NCI-H2029 (cell line): ENCODE results near the gene TNRC6C.
"Not testable (repeated sequence)": the region's sequence is repeated elsewhere in the genome, so short reads cannot be mapped to it uniquely, and the experiment has no call there.

Experiments
- DNase-seq: peaks from one replicate; lab custom pipeline; 2025; lab: John Stamatoyannopoulos, UW

Gene TNRC6C

DNA sequence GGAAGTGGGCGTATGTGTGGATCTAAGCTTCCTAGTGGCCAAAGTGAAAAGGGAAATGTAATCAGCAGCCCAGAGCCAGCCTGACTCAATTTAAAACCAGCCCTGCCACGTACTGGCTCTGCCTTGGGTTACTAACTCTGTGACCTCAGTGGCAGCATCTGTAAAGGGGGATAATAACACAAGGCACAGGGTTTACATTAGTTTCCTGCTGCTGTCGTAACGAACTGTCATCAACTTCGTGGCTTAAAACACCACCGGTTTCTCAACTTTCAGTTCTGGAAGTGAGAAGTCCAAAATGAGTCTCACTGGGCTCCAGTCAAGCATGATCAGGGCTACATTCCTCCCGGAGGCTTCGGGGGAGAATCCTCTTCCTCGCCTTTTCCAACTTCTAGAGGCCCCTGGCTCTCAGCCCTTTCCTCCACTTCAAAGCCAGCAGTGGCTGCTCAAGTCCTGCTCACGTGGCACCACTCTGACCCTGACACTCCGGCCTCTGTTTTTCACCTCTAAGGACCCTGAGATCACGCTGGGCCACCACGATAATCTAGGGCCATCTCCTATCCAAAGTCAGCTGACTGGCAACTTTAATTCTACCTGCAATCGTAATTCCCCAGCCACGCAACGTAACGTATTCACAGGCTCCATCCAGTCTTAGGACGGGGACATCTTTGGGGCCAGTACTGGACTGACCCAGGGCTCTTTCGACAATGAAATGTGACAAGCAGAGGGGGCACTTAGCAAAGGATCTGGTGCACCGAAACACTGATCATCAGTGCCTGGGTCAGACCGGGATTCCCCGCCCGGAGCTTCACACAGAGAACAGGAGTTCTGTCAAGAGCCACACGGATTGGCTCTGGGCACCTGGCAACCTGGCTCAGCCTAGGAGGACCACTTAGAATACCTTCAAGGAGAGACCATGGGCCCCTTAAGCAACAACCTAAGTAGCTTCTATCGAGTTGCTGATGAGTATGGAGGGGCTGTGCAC is 155.6 kb downstream of the TNRC6C start:
- DNase-seq = no peak

DNA sequence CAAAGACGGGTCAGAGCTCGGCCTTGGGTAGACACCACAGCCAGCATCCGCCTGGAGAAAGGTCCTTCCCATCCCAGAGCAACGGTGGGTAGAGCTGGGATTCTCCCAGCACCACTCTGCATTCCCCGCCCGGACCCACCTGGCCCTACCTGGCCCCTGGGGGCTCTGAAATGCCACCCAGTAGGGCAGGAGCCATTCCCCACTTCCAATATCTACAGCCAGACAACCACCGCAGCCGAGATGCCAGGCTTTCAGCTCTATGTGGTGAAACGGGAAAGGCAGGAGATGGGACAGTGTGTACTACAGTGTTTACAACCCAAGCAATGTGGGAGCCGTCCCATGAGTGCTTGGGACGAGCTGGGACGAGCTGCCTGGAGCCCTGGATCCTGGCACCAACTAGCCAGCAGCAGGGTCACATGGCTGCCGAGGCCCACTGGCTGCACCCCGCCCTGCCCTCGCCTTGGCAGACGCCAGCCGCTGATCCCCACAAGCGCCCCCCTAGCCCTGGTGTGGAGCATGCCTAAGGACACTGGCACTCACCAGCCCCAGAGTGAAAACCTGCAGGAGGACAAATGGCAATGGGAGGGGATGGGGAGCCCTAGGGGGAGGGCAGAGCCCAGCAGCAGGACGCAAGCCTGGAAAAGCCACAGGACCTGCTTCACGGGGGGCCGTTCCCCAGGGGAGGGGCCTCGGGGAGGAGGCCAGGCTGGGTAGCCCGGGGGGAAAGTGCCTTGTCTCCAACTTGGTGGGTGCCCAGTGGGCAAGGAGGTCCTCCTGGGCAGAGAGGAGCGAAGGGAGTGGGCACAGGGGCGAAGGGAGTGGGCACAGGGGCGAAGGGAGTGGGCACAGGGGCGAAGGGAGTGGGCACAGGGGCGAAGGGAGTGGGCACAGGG is 156.6 kb downstream of the TNRC6C start:
- DNase-seq = no peak

DNA sequence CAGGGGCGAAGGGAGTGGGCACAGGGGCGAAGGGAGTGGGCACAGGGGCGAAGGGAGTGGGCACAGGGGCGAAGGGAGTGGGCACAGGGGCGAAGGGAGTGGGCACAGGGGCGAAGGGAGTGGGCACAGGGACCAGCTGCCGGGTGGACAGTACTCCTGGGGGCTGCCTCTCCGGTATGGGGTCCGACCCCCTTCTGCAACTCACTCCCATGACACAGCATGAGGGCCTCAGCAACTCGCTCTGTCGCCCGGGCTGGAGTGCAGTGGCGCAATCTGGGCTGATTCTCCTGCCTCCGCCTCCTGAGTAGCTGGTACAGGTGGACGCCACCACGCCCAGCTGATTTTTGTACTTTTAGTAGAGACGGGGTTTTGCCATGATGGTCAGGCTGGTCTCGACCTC is 157.3 kb downstream of the TNRC6C start:
- DNase-seq = not testable (repeated sequence)

DNA sequence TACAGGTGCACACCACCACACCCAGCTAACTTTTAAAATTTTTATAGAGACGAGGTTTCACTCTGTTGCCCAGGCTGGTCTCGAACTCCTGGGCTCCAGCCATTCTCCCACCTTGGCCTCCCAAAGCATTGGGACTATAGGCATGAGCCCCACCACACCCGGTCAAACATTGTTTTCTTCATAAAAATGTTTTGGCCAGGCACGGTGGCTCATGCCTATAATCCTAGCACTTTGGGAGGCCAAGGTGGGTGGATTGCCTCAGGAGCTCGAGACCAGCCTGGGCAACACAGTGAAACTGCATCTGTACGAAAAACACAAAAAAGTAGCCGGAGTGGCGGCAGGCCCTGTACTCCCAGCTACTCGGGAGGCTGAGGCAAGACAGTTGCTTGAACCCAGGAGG is 157.9 kb downstream of the TNRC6C start:
- DNase-seq = no peak

DNA sequence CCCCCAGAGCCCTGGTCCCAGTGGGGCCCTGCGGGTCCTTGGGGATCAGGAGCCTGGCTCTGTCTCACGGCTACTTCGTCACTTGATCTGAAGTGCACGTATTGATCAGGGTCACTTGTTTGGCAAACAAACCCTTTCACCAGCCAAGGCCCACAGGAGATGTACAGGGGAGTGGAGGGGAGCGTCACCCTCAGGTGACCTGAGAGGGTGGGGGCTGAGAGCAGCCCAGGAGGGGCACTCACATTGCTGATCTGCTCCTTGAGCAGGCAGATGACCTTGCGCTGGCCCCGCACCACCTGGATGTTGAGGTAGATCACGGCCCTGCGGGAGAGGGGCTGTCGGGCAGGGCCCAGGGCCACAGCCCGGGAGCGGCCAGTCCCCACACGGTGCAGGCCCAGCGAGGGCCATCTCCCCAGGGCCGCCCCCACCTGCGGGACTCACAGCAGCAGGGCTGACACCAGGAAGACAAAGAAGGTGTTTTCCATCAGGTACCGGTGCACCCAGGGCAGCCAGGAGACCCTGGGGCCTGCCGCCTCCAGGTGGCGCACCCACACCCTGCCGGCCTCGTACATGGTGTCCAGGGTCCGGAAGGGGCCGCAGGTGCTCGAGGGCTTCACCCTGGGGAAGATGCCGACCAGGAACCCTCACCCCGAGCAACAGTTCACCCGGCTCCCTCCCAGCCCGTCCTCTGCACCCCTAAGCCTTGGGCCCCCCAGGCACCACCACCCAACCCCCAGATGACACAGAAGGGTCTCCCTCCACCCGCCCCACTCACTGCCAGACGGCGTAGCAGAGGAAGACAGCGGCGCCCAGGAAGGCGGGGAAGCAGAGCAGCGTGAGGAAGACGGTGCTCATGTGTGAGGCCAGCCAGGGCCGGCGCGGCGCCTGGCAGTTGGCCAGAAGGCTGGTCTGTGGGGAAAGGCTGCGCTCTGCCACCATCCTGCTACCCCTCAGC is 158.8 kb downstream of the TNRC6C start:
- peak; percentile 38 for DNase-seq

DNA sequence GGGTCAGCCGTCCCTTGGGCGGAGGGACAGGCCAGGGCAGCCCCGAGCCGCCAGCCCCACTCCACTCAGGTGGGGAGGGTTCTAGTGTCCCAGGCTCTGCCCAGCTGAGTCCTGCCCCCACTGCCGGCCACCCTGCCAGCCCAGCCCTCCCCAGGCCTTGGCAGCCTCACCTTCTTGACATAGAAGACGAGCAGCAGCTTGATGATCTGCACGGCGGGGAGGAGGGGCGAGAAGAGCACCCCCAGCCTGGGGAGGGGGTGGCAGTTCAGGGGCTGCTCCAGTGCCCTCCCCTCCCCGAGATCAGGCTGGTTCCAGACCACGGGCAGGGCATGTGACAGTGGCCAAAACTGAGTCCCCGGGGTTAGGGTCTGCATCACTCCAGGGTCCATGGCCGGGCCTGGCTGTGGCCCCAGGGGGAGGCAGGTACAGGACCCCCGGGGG is 160.3 kb downstream of the TNRC6C start:
- DNase-seq = no peak

DNA sequence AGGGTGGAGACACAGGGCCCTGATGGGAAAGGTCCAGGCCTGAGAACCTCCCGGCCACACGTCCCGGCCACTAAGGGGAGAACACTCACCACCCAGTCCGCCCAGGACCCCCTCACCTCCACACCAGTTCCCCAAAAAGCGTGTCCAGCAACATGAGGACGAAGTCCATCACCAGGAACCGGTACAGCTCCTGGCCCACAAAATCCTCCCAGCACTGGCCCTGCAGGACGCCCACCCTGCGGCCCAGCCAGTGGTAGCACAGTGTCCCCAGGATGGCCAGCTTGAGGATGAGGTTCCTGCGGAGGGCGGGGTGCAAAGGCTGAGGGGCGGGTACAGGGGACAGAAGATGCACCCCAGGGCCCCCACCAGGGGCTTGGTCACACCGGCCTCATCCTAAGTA is 162.0 kb downstream of the TNRC6C start:
- no peak for DNase-seq

DNA sequence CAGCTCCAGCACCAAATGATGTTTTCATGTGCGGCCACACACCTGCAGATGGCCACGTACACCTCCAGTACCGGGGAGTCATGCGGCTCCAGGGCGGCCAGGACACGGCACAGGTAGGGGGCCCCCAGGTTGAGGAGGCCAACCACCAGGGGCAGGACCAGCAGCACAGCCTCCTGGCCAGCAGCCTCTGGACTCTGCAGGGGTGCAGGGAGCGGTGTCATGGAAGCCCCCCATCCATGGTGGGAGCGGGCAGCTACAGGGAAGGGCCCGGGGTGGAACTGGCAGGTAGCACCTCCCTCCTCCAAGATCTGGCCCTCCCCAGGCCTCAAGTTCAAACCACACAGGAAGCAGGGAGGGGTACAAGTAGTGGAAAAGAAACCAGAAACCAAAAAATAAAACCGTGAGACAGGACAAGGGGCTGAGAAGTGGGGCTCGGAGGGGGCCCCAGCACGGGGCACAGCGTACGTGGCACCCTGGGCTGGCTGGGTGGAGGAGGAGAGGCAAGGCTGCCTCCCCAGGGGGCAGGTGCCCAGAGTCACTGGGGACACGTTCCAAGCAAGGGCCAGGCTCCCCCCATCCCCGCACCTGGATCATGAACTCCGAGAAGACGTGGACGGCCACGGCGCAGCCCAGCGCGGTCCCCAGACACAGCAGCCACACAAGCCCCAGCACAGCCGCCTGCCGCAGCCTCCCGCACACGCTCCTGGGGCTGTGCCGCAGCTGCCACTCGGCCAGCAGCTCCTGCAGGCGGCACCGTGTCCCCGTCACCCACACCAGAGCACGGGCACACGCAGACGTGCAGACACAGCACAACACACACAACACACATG is 162.7 kb downstream of the TNRC6C start:
- DNase-seq = no peak

DNA sequence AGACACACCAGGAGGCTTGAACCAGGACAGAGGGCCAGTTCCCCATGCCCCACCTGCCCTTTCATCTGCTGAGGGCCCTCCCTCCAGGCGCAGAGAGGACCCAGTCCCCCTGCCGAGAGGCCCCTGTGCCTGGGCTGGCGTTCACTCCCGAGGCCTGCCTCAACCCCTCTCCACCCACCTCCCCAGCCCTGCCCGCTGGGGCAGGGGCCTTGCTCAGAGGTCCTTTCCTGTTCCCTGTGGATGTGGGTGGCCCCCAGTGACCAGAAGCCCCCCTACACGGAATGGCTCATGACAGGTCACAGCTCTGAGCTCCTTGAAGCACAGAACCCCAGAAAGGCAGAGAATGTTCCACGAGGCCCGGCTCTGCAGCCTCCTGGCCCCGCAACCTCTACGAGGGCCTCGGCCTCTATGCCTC is 163.3 kb downstream of the TNRC6C start:
- no peak for DNase-seq

DNA sequence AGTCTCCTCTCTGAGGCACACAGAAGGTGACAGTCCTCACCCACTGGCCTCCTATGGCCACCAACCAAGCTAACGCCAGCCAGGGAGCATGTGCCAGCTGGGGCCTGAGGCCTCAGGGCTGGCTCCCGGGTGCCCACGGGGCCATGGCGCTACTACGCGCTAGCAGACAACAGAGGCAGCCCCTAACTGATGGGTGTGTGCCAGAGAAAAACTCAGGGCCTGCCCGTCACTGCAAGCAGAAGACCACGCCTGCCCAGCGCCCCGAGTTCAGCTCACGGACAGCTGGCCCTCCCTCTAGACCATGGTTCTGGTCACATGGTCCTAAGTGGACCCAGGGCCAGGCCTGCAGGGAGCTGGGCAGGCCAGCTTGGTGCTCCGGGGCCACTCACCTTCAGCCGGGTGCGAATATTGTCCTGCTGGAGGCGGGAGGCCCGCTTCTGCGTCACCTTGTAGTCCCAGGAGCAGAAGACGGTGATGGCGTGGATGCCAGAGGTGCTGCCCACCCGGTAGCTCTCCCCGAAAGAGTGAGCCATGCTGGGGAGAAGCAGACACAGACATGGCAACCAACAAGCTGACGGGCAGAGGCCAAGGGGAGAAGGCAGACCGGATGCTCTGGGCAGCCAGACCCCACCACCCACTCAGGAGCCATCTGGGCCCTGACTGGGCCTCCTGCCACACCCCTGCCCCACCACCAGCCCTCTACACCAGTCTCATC is 163.9 kb downstream of the TNRC6C start:
- DNase-seq = no peak

DNA sequence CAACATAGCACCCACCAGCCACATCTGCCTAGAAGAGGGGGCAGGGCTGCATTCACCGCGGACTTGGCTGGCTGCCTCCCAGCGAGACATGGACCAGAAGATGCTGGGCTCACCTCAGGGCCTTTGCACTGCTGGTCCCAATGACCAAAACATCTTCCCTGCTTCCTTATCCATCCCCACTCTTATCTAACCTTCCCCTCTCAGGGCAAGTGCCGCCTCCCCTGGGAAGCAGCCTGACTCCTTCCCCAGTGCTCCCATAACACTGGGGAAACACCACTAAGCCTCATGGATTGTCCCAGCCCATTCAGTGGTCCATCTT is 164.4 kb downstream of the TNRC6C start:
- DNase-seq = no peak

DNA sequence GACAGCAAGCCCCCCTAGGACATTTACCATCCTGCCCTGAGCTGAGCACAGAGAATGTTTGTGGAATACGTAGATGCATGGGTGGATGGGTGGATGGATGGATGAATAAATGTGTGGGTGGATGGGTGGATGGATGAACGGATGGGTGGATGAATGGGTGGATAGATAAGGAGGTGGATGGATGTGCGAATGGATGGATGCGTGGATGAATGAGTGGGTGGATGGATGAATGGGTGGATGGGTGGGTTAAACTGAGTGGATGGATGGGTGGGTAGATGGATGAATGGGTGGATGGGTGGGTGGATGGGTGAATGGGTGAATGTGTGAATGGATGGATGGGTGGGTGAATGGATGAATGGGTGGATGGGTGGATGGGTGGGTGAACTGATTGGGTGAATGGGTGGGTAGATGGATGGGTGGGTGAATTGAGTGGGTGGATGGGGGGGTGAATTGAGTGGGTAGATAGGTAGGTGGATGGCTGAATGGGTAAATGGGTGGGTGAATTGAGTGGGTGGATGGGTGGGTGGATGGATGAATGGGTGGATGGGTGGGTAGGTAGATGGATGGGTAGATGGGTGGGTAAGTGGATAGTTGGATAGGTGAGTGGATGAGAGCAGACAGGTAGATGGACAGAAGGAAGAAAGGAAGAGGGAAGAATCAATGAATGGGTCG is 164.9 kb downstream of the TNRC6C start:
- DNase-seq = no peak

DNA sequence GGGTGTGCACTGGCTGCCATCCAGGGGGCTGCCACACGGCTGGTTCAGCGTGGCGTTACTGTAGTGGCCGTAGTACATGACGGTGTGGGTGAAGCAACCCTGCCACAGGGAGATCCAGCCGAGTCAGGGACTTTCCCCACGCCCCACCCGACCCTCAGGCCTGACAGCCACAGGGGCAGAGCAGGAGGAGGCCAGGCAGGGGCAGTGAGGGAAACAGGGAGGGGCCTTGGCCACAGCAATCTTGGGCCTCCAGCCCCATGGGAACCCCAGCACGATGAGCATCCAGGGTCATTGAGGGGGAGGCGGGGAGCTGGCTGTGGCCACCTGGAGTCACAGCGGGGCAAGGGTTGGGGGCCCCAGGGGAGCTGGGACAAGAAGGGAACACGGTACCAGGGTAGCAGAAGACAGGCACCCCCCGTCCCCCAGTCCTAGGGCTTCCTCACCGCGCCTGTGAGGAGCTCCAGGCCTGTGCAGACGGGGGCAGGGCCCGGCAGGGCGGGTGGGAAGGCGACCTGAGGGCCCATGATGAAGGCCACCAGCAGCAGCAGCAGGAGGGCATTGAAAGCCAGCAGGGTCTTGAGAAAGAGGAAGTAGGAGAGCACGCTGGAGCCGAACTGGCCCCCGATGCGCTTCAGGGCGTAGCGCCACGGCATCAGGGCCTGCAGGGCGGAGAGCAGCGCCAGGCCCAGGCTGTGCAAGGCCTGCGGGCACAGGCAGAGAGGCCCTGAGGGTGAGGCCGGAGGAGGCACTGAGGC is 165.8 kb downstream of the TNRC6C start:
- DNase-seq = no peak

DNA sequence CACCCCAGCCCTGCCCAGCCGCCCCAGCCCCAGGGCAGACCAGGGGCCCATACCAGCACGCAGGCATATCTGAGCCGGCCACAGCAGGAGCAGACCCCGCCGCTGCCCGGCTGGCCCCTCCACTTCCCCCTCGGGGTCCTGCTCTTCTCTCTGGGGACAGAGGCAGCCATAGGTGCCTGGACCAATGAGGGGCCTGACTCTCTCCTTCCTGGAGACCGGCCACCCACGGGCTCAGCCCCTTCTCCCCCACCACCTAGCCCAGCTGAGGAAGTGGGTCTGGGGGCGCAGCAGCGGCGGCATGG is 166.3 kb downstream of the TNRC6C start:
- no peak for DNase-seq

DNA sequence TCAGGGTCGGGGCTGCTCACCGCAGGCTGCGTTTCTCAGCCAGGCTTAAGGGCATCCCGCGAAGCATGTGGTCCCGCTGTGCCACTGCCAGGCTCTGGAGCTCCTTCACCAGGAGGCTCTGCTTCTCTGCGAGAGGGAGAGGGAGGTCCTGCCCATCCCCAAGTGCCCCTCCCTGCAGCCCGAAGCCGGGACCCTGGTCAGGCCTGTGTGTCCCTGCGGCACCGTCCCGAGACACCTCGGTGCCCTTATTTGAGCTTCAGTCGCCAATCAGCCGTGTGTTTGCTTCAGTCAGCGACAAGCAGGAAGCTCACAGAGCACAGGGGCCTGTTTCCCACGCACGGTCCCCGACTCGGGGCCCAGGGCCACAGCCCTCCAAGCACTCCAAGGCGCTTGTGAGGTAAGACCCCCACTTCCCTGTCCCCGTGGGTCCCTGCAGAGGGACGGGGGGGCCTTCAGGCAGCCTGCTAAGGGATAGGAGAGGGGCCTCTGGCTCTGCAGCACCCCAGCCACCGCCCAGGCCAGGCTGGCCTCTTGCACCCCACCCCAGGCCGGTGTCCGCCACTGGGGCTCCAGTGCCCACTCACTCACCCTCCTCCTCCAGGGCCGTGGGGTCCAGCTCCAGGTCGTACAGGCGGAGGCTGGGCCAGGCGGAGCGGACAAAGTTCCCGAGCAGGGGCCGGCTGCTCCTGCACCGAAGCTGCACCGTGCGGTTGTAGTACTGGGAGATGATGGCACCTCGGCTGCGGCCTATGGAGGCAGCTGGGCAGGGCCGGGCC is 166.8 kb downstream of the TNRC6C start:
- DNase-seq = no peak

DNA sequence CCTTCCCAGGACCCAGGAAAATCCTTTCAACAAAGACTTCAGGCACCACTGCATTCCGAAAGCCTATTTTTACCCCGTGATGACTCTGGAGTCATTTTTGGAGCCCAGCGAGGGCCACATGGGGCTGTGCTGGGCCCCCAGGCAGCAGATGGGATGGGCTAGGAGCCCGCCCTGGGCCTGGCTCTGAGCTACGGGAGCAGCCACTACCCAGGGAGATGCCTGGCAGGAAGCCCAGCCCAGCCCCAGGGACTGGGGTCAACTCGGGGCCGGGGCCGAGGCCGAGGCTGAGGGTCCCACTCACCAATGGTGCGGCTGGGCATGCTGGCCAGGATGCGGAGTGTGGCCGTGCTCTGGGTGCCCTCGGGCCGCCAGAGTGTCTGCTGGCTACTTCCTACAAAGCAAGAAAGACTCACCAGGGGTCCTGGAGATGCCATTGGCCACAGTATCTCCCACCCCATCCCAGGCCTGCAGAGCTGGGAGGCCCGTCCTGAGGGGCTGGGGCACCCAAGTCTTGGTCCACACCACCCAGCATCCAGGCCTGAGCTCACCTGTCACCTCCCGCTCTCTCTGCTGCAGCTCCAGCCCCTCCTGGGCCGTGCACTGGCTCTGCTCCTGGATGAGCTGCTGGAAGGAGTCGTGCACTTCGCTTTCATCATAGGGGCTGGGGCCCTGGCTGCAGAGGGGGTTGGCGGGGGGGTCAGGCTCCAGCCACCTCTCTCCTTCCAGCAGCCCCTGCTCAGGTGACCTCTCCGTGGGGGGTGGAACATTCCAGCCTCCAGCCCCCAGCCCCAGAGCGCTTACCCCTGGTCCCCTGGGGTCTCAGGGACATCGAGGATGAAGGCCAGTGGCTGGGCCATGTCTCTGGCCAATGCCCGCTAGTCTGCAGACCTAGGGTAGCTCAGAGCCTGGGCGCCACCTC is 167.7 kb downstream of the TNRC6C start:
- no peak for DNase-seq

DNA sequence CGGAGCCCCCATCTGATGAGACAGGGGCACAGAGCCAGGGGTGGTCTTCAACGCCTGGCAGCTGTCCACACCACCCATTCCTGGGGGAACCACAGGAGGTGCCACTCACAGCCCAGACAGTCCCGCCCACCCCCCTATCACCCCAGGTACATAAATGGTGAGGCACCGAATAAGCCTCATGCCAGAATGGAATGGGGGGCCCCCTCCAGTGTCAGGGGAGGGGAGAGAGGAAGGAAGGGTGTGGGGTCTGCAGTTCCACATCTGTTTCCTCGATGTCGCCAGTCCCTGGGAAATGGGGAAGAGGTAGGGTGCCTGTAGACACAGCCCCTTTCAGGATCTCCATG is 168.4 kb downstream of the TNRC6C start:
- DNase-seq = no peak
